ENCODE data around the gene ADAMTS14. TPM values are rescaled to one million over a fixed set of nuclear protein-coding genes. Genes with fewer than 3 reads are reported as not detected.

The ADAMTS14 gene
- total RNA-seq, 1 donor from 2014 or later, result 19.4 TPM

DNA sequence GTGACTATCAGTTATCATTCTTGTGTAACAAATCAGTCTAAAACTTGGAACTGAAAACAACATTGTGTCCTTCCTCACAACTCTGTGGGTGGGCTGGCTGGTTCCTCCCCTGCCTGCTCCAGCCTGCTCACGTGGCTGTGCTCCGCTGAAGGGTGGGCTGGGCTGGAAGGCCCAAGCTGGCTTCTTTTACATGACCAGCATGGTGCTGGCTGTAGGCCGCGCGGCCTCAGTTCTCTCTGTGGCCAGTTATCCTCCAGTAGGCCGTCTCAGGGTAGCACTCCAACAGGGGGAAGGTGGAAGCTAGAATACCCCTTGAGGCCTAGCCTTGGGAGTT lies 11.3 kb downstream of the ADAMTS14 start:
- no peak overlapping the region for H3K4me2 ChIP-seq (ENCODE audit: low read length)
- Mint-ChIP-seq H3K9me3 (ENCODE audit: unreplicated experiment) (no peaks in the 10 kb centered on the region), H3K4me3 (ENCODE audit: unreplicated experiment) (no peak overlapping the region), H3K4me1 (ENCODE audit: low read depth, unreplicated experiment) (peaks cover 25% of the 10 kb centered on the region), H3K36me3 (ENCODE audit: low read depth, unreplicated experiment) (peaks cover 17% of the 10 kb centered on the region), H3K27me3 (ENCODE audit: low read depth, unreplicated experiment) (peaks cover 7% of the 10 kb centered on the region), H3K27ac (ENCODE audit: unreplicated experiment) (no peak overlapping the region)
- DNase-seq (ENCODE audit: low read depth) (no peak), FAIRE-seq (no peak)
- TF ChIP-seq, protein P1, sequence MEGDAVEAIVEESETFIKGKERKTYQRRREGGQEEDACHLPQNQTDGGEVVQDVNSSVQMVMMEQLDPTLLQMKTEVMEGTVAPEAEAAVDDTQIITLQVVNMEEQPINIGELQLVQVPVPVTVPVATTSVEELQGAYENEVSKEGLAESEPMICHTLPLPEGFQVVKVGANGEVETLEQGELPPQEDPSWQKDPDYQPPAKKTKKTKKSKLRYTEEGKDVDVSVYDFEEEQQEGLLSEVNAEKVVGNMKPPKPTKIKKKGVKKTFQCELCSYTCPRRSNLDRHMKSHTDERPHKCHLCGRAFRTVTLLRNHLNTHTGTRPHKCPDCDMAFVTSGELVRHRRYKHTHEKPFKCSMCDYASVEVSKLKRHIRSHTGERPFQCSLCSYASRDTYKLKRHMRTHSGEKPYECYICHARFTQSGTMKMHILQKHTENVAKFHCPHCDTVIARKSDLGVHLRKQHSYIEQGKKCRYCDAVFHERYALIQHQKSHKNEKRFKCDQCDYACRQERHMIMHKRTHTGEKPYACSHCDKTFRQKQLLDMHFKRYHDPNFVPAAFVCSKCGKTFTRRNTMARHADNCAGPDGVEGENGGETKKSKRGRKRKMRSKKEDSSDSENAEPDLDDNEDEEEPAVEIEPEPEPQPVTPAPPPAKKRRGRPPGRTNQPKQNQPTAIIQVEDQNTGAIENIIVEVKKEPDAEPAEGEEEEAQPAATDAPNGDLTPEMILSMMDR (IDR thresholded peaks at IDR 0.05; ENCODE audit: insufficient read depth, low read depth, low read length), result no peak
- TF ChIP-seq EZH2 (IDR thresholded peaks at IDR 0.05; ENCODE audit: insufficient read depth, low read length), result no peak
- peaks cover 12% of the 10 kb centered on the region for H3K4me1 ChIP-seq (ENCODE audit: insufficient read depth, low read length)
- H3K79me2 ChIP-seq (ENCODE audit: insufficient read depth, low read length), result peaks cover 29% of the 10 kb centered on the region
- H3K36me3 ChIP-seq (ENCODE audit: insufficient read depth, low read length), result no peaks in the 10 kb centered on the region
- H3K27ac ChIP-seq (ENCODE audit: low read depth, low read length), result no peak overlapping the region
- no peak overlapping the region for H3K4me3 ChIP-seq (ENCODE audit: insufficient read depth, low read depth, low read length)
- no peaks in the 10 kb centered on the region for H3K27me3 ChIP-seq (ENCODE audit: insufficient read depth, low read length)
- H4K20me1 ChIP-seq (ENCODE audit: insufficient read depth, low read length), result peaks cover 50% of the 10 kb centered on the region
- H2AFZ ChIP-seq (ENCODE audit: low read depth, low read length), result no peak overlapping the region
- no peaks in the 10 kb centered on the region for H3K9me3 ChIP-seq (ENCODE audit: insufficient read depth, low read depth, low read length)
- no peak overlapping the region for H3K9ac ChIP-seq (ENCODE audit: low read length)

DNA sequence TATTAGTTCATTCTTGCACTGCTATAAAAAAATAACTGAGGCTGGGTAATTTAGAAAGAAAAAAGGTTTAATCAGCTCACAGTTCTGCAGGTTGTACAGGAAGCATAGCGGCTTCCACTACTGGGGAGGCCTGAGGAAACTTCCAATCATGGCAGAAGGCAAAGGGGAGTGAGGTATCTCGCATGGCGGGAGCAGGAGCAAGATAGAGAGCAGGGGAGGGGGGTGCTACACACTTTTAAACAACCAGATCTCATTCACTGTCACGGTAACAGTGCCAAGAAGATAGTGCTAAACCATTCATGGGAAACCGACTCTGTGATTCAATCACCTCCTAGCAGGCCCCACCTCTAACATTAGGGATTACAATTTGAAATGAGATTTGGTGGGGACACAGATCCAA lies 11.6 kb downstream of the ADAMTS14 start:
- Histone ChIP-seq H3K4me3 (ENCODE audit: insufficient read depth, low read depth, low read length) (no peak overlapping the region), H4K20me1 (ENCODE audit: insufficient read depth, low read length) (peaks cover 46% of the 10 kb centered on the region), H3K4me1 (ENCODE audit: insufficient read depth, low read length) (peaks cover 12% of the 10 kb centered on the region), H2AFZ (ENCODE audit: low read depth, low read length) (no peak overlapping the region), H3K9ac (ENCODE audit: low read length) (no peak overlapping the region), H3K27ac (ENCODE audit: low read depth, low read length) (no peak overlapping the region), H3K36me3 (ENCODE audit: insufficient read depth, low read length) (no peaks in the 10 kb centered on the region), H3K27me3 (ENCODE audit: insufficient read depth, low read length) (no peaks in the 10 kb centered on the region), H3K9me3 (ENCODE audit: insufficient read depth, low read depth, low read length) (no peaks in the 10 kb centered on the region), H3K4me2 (ENCODE audit: low read length) (no peak overlapping the region), H3K79me2 (ENCODE audit: insufficient read depth, low read length) (peaks cover 25% of the 10 kb centered on the region)
- Mint-ChIP-seq H3K27me3 (ENCODE audit: low read depth, unreplicated experiment) (peaks cover 8% of the 10 kb centered on the region), H3K9me3 (ENCODE audit: unreplicated experiment) (no peaks in the 10 kb centered on the region), H3K4me1 (ENCODE audit: low read depth, unreplicated experiment) (peaks cover 23% of the 10 kb centered on the region), H3K27ac (ENCODE audit: unreplicated experiment) (no peak overlapping the region), H3K4me3 (ENCODE audit: unreplicated experiment) (no peak overlapping the region), H3K36me3 (ENCODE audit: low read depth, unreplicated experiment) (peaks cover 17% of the 10 kb centered on the region)
- FAIRE-seq, result no peak
- DNase-seq (ENCODE audit: low read depth), result no peak
- no peak for TF ChIP-seq EZH2 (IDR thresholded peaks at IDR 0.05; ENCODE audit: insufficient read depth, low read length)
- TF ChIP-seq, protein P1 (IDR thresholded peaks at IDR 0.05; ENCODE audit: insufficient read depth, low read depth, low read length), result no peak

DNA sequence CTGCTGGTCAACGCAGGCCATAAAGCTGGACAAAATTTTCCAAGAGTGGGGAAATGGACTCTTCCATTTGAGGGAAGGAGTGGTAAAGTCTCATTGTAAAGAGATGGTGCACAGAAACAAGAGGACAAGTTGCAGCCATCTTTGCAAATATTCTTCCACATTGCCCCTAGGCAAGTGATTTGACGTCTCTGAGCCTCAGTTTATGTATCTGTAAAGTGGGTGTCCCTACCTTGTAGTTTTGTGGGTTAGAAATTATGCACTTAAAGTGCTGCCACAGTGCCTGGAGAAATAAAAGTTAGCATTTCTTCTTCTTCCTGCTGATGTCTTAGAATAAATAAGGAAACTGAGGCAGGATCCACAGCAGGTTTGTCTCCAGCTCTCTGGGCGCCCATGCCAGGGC lies 12.1 kb downstream of the ADAMTS14 start:
- no peak for DNase-seq (ENCODE audit: low read depth)
- peaks cover 19% of the 10 kb centered on the region for H3K4me1 Mint-ChIP-seq (ENCODE audit: low read depth, unreplicated experiment)

More for the DNA sequence above, 12.1 kb downstream of the ADAMTS14 start:
- Mint-ChIP-seq H3K27me3 (ENCODE audit: low read depth, unreplicated experiment) (peaks cover 11% of the 10 kb centered on the region), H3K36me3 (ENCODE audit: low read depth, unreplicated experiment) (peaks cover 17% of the 10 kb centered on the region), H3K9me3 (ENCODE audit: unreplicated experiment) (no peaks in the 10 kb centered on the region), H3K4me3 (ENCODE audit: unreplicated experiment) (no peak overlapping the region), H3K27ac (ENCODE audit: unreplicated experiment) (no peak overlapping the region)
- Histone ChIP-seq H3K27me3 (ENCODE audit: insufficient read depth, low read length) (no peaks in the 10 kb centered on the region), H3K4me2 (ENCODE audit: low read length) (no peak overlapping the region), H3K79me2 (ENCODE audit: insufficient read depth, low read length) (peaks cover 22% of the 10 kb centered on the region), H3K4me1 (ENCODE audit: insufficient read depth, low read length) (peaks cover 8% of the 10 kb centered on the region), H3K9ac (ENCODE audit: low read length) (no peak overlapping the region), H3K36me3 (ENCODE audit: insufficient read depth, low read length) (no peaks in the 10 kb centered on the region), H2AFZ (ENCODE audit: low read depth, low read length) (no peak overlapping the region), H3K27ac (ENCODE audit: low read depth, low read length) (no peak overlapping the region), H3K9me3 (ENCODE audit: insufficient read depth, low read depth, low read length) (no peaks in the 10 kb centered on the region), H3K4me3 (ENCODE audit: insufficient read depth, low read depth, low read length) (no peak overlapping the region), H4K20me1 (ENCODE audit: insufficient read depth, low read length) (peaks cover 41% of the 10 kb centered on the region)
- TF ChIP-seq EZH2 (IDR thresholded peaks at IDR 0.05; ENCODE audit: insufficient read depth, low read length), result no peak
- TF ChIP-seq, protein P1 (IDR thresholded peaks at IDR 0.05; ENCODE audit: insufficient read depth, low read depth, low read length), result no peak
- no peak for FAIRE-seq

All from astrocyte (in vitro differentiated cells and primary cell).